GM18526 (cell line): ENCODE data around the gene CCDC80.

Experiments
- POLR2A ChIP-seq: IDR thresholded peaks from 3 replicates; pipeline ENCODE4 v1.6.1; 2011; ENCODE audit not compliant: insufficient read length; ENCODE audit errors: extremely low read depth

The CCDC80 gene

GRCh38 chr3:112675349-112675748 is 34.4 kb upstream of the CCDC80 start:
- no peak for TF ChIP-seq POLR2A

- TF ChIP-seq POLR2A, result no peak
Observed at GRCh38 chr3:112672716-112673541, 32.0 kb upstream of the CCDC80 start.

GRCh38 chr3:112671930-112672715 is 31.2 kb upstream of the CCDC80 start:
- TF ChIP-seq POLR2A, result no peak

GRCh38 chr3:112670824-112671223 is 29.9 kb upstream of the CCDC80 start:
- TF ChIP-seq POLR2A, result no peak

- TF ChIP-seq POLR2A, result no peak
Observed at GRCh38 chr3:112667599-112667998, 26.7 kb upstream of the CCDC80 start.

GRCh38 chr3:112656043-112656442 is 15.1 kb upstream of the CCDC80 start:
- no peak for TF ChIP-seq POLR2A

GRCh38 chr3:112654979-112655378 is 14.0 kb upstream of the CCDC80 start:
- TF ChIP-seq POLR2A, result no peak

GRCh38 chr3:112654492-112654891 is 13.5 kb upstream of the CCDC80 start:
- TF ChIP-seq POLR2A, result no peak

GRCh38 chr3:112653881-112654300 is 12.9 kb upstream of the CCDC80 start:
- TF ChIP-seq POLR2A, result no peak

- no peak for TF ChIP-seq POLR2A
Observed at GRCh38 chr3:112653209-112653871, 12.4 kb upstream of the CCDC80 start.

- no peak for TF ChIP-seq POLR2A
Observed at GRCh38 chr3:112651516-112651915, 10.6 kb upstream of the CCDC80 start.

GRCh38 chr3:112651071-112651470 is 10.1 kb upstream of the CCDC80 start:
- no peak for TF ChIP-seq POLR2A

GRCh38 chr3:112650482-112650881 is 9.5 kb upstream of the CCDC80 start:
- no peak for TF ChIP-seq POLR2A

GRCh38 chr3:112649478-112649735 is 8.5 kb upstream of the CCDC80 start:
- TF ChIP-seq POLR2A, result no peak

GRCh38 chr3:112647122-112647521 is 6.2 kb upstream of the CCDC80 start:
- no peak for TF ChIP-seq POLR2A

- no peak for TF ChIP-seq POLR2A
Observed at GRCh38 chr3:112646623-112647022, 5.7 kb upstream of the CCDC80 start.

- no peak for TF ChIP-seq POLR2A
Observed at GRCh38 chr3:112644453-112644852, 3.5 kb upstream of the CCDC80 start.
